Measurements from ENCODE around the gene TMEM45A.

DNA sequence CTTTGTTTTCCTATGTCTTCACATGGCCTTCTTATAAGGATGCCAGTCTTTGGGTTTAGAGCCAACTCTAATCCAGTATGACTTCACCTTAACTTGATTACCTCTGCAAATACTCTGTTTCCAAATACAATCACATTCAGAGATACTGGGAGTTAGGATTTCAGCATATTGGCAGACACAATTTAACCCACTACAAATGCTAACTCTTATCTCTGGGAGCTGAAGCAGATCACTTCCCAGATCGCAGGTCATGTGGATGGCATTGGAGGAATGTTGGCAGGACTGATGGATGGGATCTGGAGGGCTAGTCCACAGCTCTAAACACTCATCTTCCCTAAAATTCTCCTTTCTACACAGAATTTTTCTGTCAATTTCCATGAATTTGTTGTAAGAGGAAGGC lies 70.8 kb downstream of the TMEM45A start:
- no peak for TF ChIP-seq CTCF (IDR thresholded peaks at IDR 0.05)
- TF ChIP-seq ZFX (IDR thresholded peaks at IDR 0.05; ENCODE audit: borderline replicate concordance) = no peak
